ENCODE data around the gene C1orf167.

Gene C1orf167

GRCh38 chr1:11795238-11795890 is 33.4 kb downstream of the C1orf167 start:
- Histone ChIP-seq H3K27ac (ENCODE audit: poor library complexity, severe bottlenecking) (no peak overlapping the region), H3K36me3 (ENCODE audit: low read depth) (peaks cover 54% of the 10 kb centered on the region), H3K27me3 (ENCODE audit: insufficient read depth, poor library complexity, severe bottlenecking) (no peaks in the 10 kb centered on the region), H3K4me3 (ENCODE audit: severe bottlenecking) (no peak overlapping the region), H3K4me1 (ENCODE audit: insufficient read depth, poor library complexity, severe bottlenecking) (peaks cover 8% of the 10 kb centered on the region), H3K9me3 (ENCODE audit: severe bottlenecking) (no peaks in the 10 kb centered on the region)
- DNase-seq (ENCODE audit: low spot score) (no peak), ATAC-seq (ENCODE audit: low read depth) (no peak)
- TF ChIP-seq, protein P1, sequence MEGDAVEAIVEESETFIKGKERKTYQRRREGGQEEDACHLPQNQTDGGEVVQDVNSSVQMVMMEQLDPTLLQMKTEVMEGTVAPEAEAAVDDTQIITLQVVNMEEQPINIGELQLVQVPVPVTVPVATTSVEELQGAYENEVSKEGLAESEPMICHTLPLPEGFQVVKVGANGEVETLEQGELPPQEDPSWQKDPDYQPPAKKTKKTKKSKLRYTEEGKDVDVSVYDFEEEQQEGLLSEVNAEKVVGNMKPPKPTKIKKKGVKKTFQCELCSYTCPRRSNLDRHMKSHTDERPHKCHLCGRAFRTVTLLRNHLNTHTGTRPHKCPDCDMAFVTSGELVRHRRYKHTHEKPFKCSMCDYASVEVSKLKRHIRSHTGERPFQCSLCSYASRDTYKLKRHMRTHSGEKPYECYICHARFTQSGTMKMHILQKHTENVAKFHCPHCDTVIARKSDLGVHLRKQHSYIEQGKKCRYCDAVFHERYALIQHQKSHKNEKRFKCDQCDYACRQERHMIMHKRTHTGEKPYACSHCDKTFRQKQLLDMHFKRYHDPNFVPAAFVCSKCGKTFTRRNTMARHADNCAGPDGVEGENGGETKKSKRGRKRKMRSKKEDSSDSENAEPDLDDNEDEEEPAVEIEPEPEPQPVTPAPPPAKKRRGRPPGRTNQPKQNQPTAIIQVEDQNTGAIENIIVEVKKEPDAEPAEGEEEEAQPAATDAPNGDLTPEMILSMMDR (IDR thresholded peaks at IDR 0.05; ENCODE audit: poor library complexity, severe bottlenecking), result no peak

DNA sequence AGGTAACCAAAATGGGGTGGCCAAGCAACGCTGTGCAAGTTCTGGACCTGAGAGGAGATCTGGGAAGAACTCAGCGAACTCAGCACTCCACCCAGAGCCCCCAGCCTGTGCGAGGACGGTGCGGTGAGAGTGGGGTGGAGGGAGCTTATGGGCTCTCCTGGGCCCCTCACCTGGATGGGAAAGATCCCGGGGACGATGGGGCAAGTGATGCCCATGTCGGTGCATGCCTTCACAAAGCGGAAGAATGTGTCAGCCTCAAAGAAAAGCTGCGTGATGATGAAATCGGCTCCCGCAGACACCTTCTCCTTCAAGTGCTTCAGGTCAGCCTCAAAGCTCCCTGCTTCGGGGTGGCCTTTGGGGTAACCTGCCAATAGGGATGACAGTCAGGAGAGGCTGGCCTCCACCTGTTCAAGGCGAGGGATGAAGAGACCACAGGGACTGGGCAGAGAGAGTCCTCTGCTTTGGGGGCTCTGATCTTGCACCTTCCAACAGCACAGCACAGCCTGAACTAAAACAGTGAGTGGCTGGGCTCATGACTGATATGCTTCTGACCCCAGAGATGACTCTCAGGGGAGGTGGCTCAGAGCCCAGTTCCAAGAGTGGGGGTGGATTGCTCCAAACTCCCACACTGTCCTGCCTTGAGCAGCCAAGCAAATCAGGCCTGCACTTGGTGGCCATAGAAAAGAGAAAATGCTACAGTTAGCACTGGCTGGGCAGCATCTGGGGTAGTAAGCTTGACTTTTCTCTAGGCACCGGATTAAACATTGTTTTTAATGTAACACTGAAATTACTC is 34.2 kb downstream of the C1orf167 start:
- Histone ChIP-seq H3K36me3 (ENCODE audit: low read depth) (peaks cover 63% of the 10 kb centered on the region), H3K9me3 (ENCODE audit: severe bottlenecking) (no peaks in the 10 kb centered on the region), H3K27ac (ENCODE audit: poor library complexity, severe bottlenecking) (no peak overlapping the region), H3K4me1 (ENCODE audit: insufficient read depth, poor library complexity, severe bottlenecking) (peaks cover 2% of the 10 kb centered on the region), H3K4me3 (ENCODE audit: severe bottlenecking) (no peak overlapping the region), H3K27me3 (ENCODE audit: insufficient read depth, poor library complexity, severe bottlenecking) (no peaks in the 10 kb centered on the region)
- no peak for ATAC-seq (ENCODE audit: low read depth)
- TF ChIP-seq, protein P1 (IDR thresholded peaks at IDR 0.05; ENCODE audit: poor library complexity, severe bottlenecking), result no peak
- DNase-seq (ENCODE audit: low spot score), result no peak

DNA sequence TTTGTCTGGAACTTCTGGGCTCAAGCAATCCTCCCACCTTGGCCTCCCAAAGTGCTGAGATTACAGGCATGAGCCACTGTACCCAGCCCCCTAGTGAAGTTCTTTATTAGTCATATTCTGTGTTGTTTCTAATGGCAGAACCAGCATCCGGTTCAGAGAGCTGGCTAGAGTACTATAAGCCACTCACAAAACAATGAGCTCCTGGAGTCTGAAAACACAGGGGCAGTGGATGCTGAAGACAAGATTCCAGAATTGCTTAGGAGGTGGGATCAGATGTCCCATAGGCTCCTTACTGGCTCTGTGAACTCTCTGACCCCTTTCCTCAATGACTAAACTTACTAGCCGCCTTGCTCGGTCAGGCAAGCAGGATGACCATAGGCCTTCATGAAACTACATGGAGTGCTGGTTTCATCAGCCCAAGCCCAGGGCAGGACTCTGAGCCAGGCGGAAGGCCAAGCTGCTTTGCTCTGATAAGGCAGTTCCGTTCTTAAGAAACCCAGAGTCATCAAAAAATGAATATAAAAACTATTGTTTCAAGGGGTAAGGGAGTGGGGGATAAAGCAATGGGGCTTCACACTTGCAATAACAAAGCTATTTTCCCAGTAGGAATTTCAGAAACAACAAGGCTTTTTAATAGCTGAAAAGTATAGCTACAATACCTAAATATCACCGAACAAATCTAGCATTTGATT is 35.7 kb downstream of the C1orf167 start:
- no peaks in the 10 kb centered on the region for H3K4me1 ChIP-seq (ENCODE audit: insufficient read depth, poor library complexity, severe bottlenecking)
- H3K9me3 ChIP-seq (ENCODE audit: severe bottlenecking), result no peaks in the 10 kb centered on the region
- no peak overlapping the region for H3K27ac ChIP-seq (ENCODE audit: poor library complexity, severe bottlenecking)
- DNase-seq (ENCODE audit: low spot score) (no peak), ATAC-seq (ENCODE audit: low read depth) (no peak)
- H3K36me3 ChIP-seq (ENCODE audit: low read depth), result peaks cover 63% of the 10 kb centered on the region
- TF ChIP-seq, protein P1 (IDR thresholded peaks at IDR 0.05; ENCODE audit: poor library complexity, severe bottlenecking), result no peak
- no peaks in the 10 kb centered on the region for H3K27me3 ChIP-seq (ENCODE audit: insufficient read depth, poor library complexity, severe bottlenecking)
- no peak overlapping the region for H3K4me3 ChIP-seq (ENCODE audit: severe bottlenecking)

DNA sequence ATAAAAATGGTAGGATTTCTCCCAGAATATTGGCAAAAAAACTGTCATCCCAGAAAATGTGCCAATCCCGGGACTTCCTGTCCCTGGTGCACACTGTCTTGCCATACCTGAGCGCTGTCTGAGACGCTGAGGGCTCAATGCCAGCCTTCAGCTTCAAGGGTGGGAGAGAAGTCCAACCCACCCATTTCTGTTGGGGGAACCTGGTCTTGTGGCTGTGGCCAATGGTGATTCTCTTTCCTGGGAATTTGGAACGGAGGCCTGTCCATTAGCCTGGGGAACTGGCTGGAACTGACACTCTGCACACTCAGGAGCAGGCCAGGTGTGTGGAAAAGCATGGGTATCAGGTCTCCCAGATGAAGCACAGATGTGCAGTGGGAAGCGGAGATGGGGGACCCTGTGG is 37.1 kb downstream of the C1orf167 start:
- H3K27me3 ChIP-seq (ENCODE audit: insufficient read depth, poor library complexity, severe bottlenecking), result no peaks in the 10 kb centered on the region
- H3K4me1 ChIP-seq (ENCODE audit: insufficient read depth, poor library complexity, severe bottlenecking), result peaks cover 4% of the 10 kb centered on the region
- ATAC-seq (ENCODE audit: low read depth) (no peak), DNase-seq (ENCODE audit: low spot score) (no peak)
- TF ChIP-seq, protein P1 (IDR thresholded peaks at IDR 0.05; ENCODE audit: poor library complexity, severe bottlenecking), result no peak
- peaks cover 57% of the 10 kb centered on the region for H3K36me3 ChIP-seq (ENCODE audit: low read depth)
- no peaks in the 10 kb centered on the region for H3K9me3 ChIP-seq (ENCODE audit: severe bottlenecking)
- H3K27ac ChIP-seq (ENCODE audit: poor library complexity, severe bottlenecking), result no peak overlapping the region
- H3K4me3 ChIP-seq (ENCODE audit: severe bottlenecking), result no peak overlapping the region
